Measurements from ENCODE around the gene CDH18.
"Not testable (repeated sequence)": the region's sequence is repeated elsewhere in the genome, so short reads cannot be mapped to it uniquely, and the experiment has no call there.

CDH18 gene

DNA sequence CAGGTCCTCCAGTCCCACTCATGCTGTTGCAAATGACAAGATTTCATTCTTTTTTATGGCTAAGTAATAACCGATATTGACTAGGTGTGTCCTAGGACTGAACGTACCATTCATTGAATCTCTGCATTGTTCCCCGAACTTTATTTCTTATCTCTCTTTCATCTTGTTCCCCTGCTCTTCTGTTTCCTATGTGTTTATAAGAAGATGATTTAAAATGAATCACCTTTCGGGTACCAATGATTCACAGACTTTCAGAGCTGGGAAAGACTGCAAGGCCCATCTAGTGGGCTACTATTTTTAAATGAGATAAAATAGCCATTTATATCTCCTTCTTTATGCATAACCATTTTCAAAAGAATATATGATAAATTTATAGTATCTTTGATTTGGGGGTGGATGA lies 133.0 kb downstream of the CDH18 start:
- Histone ChIP-seq H3K9me3 (replicated peaks; ENCODE audit: low read length) (no peaks in the 10 kb centered on the region), H3K4me1 (ENCODE audit: control insufficient read depth, insufficient read depth, low read length) (peaks cover 35% of the 10 kb centered on the region), H3K36me3 (ENCODE audit: insufficient read depth, low read length) (no peaks in the 10 kb centered on the region), H3K4me3 (ENCODE audit: low read length) (no peak overlapping the region), H3K4me2 (ENCODE audit: low read length) (peak overlapping the region; percentile 67), H3K27me3 (ENCODE audit: control insufficient read depth, insufficient read depth, low read length) (no peaks in the 10 kb centered on the region), H3K9ac (ENCODE audit: low read depth, low read length) (no peak overlapping the region)

DNA sequence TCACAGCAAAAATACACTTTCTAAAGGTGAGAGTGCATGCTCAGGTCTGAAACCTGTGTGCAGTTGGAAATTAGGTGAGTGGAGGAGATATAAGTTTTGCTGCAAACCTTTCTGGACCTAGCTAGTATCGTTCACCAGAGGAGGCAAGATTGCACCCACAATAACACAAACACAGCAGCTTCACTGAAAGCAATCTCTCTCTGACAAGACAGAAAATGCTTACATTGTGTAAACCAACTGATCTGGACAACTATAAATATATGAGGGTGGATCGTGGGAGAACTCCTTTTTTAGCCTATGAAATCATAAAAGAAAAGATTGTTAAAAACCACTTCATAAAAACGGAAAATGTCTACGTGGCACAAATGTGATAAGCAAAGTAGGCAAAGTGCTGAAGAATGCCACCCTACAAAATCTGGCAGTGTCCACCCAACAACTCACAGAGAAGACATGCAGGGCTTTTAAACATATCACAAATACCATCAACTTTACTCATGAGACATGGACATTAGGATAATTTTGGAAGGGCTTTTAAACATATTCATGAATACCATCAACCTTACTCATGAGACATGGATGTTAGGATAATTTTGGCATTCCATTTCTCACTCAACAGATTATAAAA lies 134.3 kb downstream of the CDH18 start:
- Histone ChIP-seq H3K36me3 (ENCODE audit: insufficient read depth, low read length) (no peaks in the 10 kb centered on the region), H3K4me1 (ENCODE audit: control insufficient read depth, insufficient read depth, low read length) (peaks cover 35% of the 10 kb centered on the region), H3K4me3 (ENCODE audit: low read length) (no peak overlapping the region), H3K4me2 (ENCODE audit: low read length) (peak overlapping the region; percentile 67), H3K9me3 (replicated peaks; ENCODE audit: low read length) (no peaks in the 10 kb centered on the region), H3K27me3 (ENCODE audit: control insufficient read depth, insufficient read depth, low read length) (no peaks in the 10 kb centered on the region), H3K9ac (ENCODE audit: low read depth, low read length) (no peak overlapping the region)

DNA sequence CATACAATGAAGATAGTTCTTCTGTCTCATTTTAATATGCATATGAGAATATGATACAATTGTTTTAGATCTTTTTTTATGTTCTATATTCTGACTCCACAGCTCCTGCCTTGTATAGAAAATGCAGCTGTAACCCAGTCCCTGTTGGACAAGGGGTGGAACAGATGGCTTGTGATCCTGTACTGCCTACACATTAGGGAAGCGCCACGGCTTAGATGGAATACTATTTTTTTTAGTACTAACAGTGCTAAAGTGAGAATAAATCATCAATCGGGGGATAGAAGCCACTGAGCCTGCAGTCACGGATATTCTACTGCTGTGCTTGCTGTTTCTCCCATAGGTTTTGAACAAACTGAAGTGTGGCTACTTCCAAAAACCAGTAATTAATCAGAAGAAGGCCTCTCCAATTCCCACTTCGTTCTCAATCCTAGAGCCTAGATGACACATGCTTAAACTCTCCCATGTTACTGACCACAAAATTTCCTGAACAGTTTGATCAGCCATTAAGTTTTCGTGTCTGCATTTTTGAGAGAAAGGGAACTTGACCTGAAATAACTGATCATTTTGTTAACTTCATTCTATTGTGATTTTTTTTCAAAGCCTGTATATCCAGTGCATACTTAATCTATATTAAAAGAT lies 150.3 kb downstream of the CDH18 start:
- Histone ChIP-seq H3K9me3 (replicated peaks; ENCODE audit: low read length) (no peaks in the 10 kb centered on the region), H3K4me1 (ENCODE audit: control insufficient read depth, insufficient read depth, low read length) (peaks cover 3% of the 10 kb centered on the region), H3K9ac (ENCODE audit: low read depth, low read length) (no peak overlapping the region), H3K4me2 (ENCODE audit: low read length) (no peak overlapping the region), H3K36me3 (ENCODE audit: insufficient read depth, low read length) (no peaks in the 10 kb centered on the region), H3K27me3 (ENCODE audit: control insufficient read depth, insufficient read depth, low read length) (no peaks in the 10 kb centered on the region), H3K4me3 (ENCODE audit: low read length) (no peak overlapping the region)

DNA sequence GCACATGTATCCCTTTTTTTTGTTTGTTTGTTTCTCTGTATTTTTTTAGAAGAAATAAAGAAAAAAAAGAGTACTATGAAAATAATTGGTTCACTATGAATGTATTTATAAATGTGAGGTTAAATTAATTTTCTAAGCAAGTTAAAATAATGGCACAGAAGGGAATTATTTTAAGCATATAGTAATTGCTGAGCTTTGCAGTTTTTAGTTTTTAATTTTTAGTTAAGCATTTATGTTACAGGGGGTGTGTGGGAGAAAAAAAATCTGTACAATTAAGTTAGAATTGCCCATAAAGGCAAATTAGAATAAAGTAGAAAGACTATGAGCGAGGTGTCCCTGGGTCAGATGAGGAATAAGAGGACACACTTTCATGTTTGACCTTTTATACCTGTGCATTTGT lies 152.6 kb downstream of the CDH18 start:
- H3K4me2 ChIP-seq (ENCODE audit: low read length) = no peak overlapping the region
- no peak overlapping the region for H3K9ac ChIP-seq (ENCODE audit: low read depth, low read length)
- no peaks in the 10 kb centered on the region for H3K27me3 ChIP-seq (ENCODE audit: control insufficient read depth, insufficient read depth, low read length)

DNA sequence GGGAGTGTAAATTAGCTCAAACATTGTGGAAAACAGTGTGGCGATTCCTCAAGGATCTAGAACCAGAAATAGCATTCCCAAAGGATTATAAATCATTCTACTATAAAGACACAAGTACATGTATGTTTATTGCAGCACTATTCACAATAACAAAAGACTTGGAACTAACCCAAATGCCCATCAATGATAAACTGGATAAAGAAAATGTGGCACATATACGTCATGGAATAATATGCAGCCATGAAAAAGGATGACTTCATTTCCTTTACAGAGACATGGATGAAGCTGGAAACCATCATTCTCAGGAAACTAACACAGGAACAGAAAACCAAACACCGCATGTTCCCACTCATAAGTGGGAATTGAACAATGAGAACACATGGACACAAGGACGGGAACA lies 175.3 kb downstream of the CDH18 start:
- not testable (repeated sequence) for H3K36me3 ChIP-seq (ENCODE audit: insufficient read depth, low read length); H3K4me1 ChIP-seq (ENCODE audit: control insufficient read depth, insufficient read depth, low read length); H3K4me2 ChIP-seq (ENCODE audit: low read length); H3K9ac ChIP-seq (ENCODE audit: low read depth, low read length); H3K27me3 ChIP-seq (ENCODE audit: control insufficient read depth, insufficient read depth, low read length); H3K4me3 ChIP-seq (ENCODE audit: low read length); H3K9me3 ChIP-seq (replicated peaks; ENCODE audit: low read length)

More for the DNA sequence above, 152.6 kb downstream of the CDH18 start:
- no peaks in the 10 kb centered on the region for H3K36me3 ChIP-seq (ENCODE audit: insufficient read depth, low read length)
- no peaks in the 10 kb centered on the region for H3K9me3 ChIP-seq (replicated peaks; ENCODE audit: low read length)
- H3K4me3 ChIP-seq (ENCODE audit: low read length) = no peak overlapping the region
- peaks cover 3% of the 10 kb centered on the region for H3K4me1 ChIP-seq (ENCODE audit: control insufficient read depth, insufficient read depth, low read length)

DNA sequence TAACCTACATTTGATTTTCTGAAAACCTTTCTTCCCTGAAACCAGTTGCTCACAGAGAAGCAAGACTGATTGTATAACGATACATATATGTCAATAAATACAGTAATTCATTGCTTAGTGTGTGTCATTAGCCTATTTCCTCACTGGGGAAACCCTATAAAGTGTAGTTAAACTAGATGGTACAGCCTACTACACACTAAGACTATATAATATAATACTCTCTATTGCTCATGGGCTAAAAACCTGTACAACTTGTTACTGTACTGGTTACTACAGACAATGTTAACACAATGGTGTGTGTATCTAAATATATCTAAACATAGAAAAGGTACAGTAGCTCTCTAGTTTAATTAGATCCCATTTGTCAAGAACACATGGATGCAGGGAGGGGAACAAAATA lies 181.2 kb downstream of the CDH18 start:
- Histone ChIP-seq H3K4me1 (ENCODE audit: control insufficient read depth, insufficient read depth, low read length) (no peaks in the 10 kb centered on the region), H3K27me3 (ENCODE audit: control insufficient read depth, insufficient read depth, low read length) (no peaks in the 10 kb centered on the region), H3K9ac (ENCODE audit: low read depth, low read length) (no peak overlapping the region), H3K4me3 (ENCODE audit: low read length) (no peak overlapping the region), H3K36me3 (ENCODE audit: insufficient read depth, low read length) (no peaks in the 10 kb centered on the region), H3K9me3 (replicated peaks; ENCODE audit: low read length) (no peaks in the 10 kb centered on the region), H3K4me2 (ENCODE audit: low read length) (no peak overlapping the region)

DNA sequence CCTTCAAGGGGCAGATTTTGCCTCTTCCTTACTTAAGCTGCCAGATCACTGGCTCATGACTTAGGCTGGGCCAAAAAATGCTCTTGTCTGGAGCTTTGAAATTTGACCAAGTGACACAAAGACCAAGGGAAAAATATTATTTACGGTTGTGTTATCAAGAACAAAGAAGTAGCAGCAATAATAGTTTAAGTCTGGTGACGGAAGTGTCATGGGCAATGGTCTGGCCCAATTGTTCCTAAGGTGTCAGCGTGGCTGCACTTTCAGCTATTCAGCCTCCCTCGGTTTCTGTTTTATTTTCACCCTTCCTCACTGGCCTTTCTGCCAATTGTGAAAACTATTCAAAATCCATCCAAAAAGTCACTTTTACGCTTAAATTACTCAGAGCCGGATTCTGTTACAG lies 185.3 kb downstream of the CDH18 start:
- no peaks in the 10 kb centered on the region for H3K9me3 ChIP-seq (replicated peaks; ENCODE audit: low read length)
- H3K4me1 ChIP-seq (ENCODE audit: control insufficient read depth, insufficient read depth, low read length) = no peaks in the 10 kb centered on the region
- H3K4me3 ChIP-seq (ENCODE audit: low read length) = no peak overlapping the region
- H3K4me2 ChIP-seq (ENCODE audit: low read length) = no peak overlapping the region
- no peaks in the 10 kb centered on the region for H3K36me3 ChIP-seq (ENCODE audit: insufficient read depth, low read length)
- H3K9ac ChIP-seq (ENCODE audit: low read depth, low read length) = no peak overlapping the region
- no peaks in the 10 kb centered on the region for H3K27me3 ChIP-seq (ENCODE audit: control insufficient read depth, insufficient read depth, low read length)

DNA sequence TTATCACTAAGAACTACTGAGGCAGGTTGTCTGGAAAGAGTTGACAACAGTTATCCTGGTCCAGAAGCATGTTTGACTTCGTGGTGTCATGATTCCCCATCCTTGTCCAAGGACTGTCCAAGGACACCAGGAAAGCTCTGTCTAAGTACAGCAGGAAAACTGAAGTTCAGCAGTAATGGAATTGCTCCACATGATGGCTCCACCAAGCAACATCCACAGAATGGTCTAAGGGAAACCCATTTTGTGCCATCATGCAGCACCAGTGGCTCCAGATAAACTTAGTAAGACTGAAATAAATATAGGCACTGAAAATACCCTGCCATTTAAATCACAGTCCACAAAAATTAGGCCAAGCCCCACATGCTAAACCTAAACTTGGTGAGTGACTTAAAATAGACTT lies 192.8 kb downstream of the CDH18 start:
- no peak overlapping the region for H3K4me3 ChIP-seq (ENCODE audit: low read length)
- no peaks in the 10 kb centered on the region for H3K9me3 ChIP-seq (replicated peaks; ENCODE audit: low read length)
- no peak overlapping the region for H3K9ac ChIP-seq (ENCODE audit: low read depth, low read length)
- H3K4me2 ChIP-seq (ENCODE audit: low read length) = no peak overlapping the region
- H3K36me3 ChIP-seq (ENCODE audit: insufficient read depth, low read length) = no peaks in the 10 kb centered on the region
- H3K27me3 ChIP-seq (ENCODE audit: control insufficient read depth, insufficient read depth, low read length) = no peaks in the 10 kb centered on the region
- H3K4me1 ChIP-seq (ENCODE audit: control insufficient read depth, insufficient read depth, low read length) = no peaks in the 10 kb centered on the region

DNA sequence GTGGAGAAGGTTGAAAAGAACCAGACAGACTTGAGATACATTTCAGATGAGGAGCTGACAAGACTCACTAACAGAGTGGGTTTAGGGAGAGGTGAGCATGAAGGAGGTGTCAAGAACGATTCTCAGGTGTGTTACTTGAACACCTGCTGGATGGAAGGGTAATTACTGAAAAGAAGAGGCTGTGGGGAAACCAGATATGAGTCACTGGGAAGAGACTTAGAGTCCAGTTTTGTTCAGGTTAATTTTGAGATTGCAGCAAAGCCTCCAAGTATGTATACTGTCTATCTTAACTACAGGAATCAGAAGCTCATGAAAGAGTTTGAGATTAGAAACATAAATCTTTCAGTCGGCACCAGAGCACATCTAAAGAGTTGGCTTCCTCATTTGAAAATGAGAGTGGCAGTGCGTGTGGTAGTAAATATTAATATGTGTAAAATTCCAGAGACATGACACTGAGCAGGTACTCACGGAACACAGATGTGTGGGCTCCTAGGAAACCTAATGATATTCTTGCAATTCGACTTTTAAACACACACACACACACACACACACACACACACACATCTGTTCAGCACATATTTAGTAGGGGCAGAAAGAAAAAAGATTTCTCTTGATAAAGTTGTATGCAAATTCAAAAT lies 197.1 kb downstream of the CDH18 start:
- no peak overlapping the region for H3K4me2 ChIP-seq (ENCODE audit: low read length)
- no peaks in the 10 kb centered on the region for H3K36me3 ChIP-seq (ENCODE audit: insufficient read depth, low read length)
- no peak overlapping the region for H3K9ac ChIP-seq (ENCODE audit: low read depth, low read length)
- H3K27me3 ChIP-seq (ENCODE audit: control insufficient read depth, insufficient read depth, low read length) = no peaks in the 10 kb centered on the region
- no peaks in the 10 kb centered on the region for H3K9me3 ChIP-seq (replicated peaks; ENCODE audit: low read length)
- no peak overlapping the region for H3K4me3 ChIP-seq (ENCODE audit: low read length)
- H3K4me1 ChIP-seq (ENCODE audit: control insufficient read depth, insufficient read depth, low read length) = no peaks in the 10 kb centered on the region

DNA sequence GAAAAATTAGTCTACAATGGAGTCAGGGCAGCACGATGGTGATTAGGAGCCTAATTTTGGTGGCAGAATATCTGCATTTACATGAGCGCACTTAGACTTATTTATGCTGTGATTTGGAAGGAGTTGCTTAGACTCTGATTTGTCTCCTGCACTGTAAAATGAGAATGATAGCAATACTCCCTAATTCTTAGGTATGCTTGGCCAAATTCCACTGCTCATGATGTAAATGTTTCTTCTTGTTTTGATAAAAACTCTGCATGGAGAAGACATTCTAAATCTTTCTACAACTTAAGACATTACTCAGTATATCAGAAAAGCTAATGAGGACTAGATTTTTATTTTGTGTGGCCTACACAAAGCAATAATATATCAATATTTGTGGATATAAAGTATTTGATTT lies 205.4 kb downstream of the CDH18 start:
- no peak overlapping the region for H3K4me2 ChIP-seq (ENCODE audit: low read length)
- H3K9ac ChIP-seq (ENCODE audit: low read depth, low read length) = no peak overlapping the region
- no peak overlapping the region for H3K4me3 ChIP-seq (ENCODE audit: low read length)
- no peaks in the 10 kb centered on the region for H3K9me3 ChIP-seq (replicated peaks; ENCODE audit: low read length)
- H3K27me3 ChIP-seq (ENCODE audit: control insufficient read depth, insufficient read depth, low read length) = no peaks in the 10 kb centered on the region
- H3K4me1 ChIP-seq (ENCODE audit: control insufficient read depth, insufficient read depth, low read length) = no peaks in the 10 kb centered on the region
- H3K36me3 ChIP-seq (ENCODE audit: insufficient read depth, low read length) = no peaks in the 10 kb centered on the region

DNA sequence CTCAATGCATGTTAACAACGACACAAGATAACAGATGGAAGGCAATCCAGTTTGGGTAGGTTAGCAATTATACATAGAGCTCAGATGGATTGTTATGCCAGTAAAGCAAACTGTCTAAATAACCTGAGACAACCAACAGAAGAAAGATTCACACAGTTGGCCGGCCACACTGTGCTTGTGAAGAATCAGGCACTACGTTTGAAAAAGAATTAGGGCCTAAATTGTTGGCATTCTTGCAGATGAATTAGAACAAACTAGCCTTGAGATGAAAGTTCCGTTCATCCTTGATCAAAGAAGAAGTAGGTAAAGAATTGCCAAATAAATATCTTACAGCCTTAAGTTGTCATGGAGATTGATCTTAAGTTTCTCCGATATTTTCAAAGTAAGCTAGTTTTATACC lies 210.6 kb downstream of the CDH18 start:
- H3K36me3 ChIP-seq (ENCODE audit: insufficient read depth, low read length) = no peaks in the 10 kb centered on the region
- no peak overlapping the region for H3K4me2 ChIP-seq (ENCODE audit: low read length)
- no peaks in the 10 kb centered on the region for H3K4me1 ChIP-seq (ENCODE audit: control insufficient read depth, insufficient read depth, low read length)
- H3K9ac ChIP-seq (ENCODE audit: low read depth, low read length) = no peak overlapping the region
- no peaks in the 10 kb centered on the region for H3K9me3 ChIP-seq (replicated peaks; ENCODE audit: low read length)
- no peak overlapping the region for H3K4me3 ChIP-seq (ENCODE audit: low read length)
- H3K27me3 ChIP-seq (ENCODE audit: control insufficient read depth, insufficient read depth, low read length) = no peaks in the 10 kb centered on the region

DNA sequence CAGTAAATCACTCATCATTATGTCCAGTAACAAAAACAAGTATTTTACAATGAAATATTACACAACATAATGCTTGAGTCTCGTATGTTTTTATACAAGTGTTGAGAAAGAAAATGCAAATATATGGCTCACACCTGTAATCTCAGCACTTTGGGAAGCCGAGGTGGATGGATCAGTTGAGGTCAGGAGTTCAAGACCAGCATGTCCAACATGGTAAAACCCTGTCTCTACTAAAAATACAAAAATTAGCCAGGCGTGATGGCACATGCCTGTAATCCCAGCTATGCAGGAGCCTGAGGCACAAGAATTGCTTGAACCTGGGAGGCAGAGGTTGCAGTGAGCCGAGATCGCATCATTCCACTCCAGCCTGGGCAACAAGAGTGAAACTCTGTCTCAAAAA lies 211.1 kb downstream of the CDH18 start:
- H3K9ac ChIP-seq (ENCODE audit: low read depth, low read length); H3K36me3 ChIP-seq (ENCODE audit: insufficient read depth, low read length); H3K4me1 ChIP-seq (ENCODE audit: control insufficient read depth, insufficient read depth, low read length); H3K9me3 ChIP-seq (replicated peaks; ENCODE audit: low read length); H3K4me3 ChIP-seq (ENCODE audit: low read length); H3K27me3 ChIP-seq (ENCODE audit: control insufficient read depth, insufficient read depth, low read length); H3K4me2 ChIP-seq (ENCODE audit: low read length): not testable (repeated sequence)

Measured in skeletal muscle satellite cell (primary cell).